HuH-7.5 (cell line): ENCODE results near the gene C2orf74.
A peak's percentile ranks its signal among the peaks of the same experiment; 100 is the strongest.
"Not testable (repeated sequence)": the region's sequence is repeated elsewhere in the genome, so short reads cannot be mapped to it uniquely, and the experiment has no call there.

Source experiments
- DNase-seq: peaks from one replicate; pipeline ENCODE4 v3.0.0; 2011; ENCODE audit warnings: low spot score

Gene C2orf74

GRCh38 chr2:61173116-61173515 is 11.1 kb downstream of the C2orf74 start:
- no peak for DNase-seq

DNA sequence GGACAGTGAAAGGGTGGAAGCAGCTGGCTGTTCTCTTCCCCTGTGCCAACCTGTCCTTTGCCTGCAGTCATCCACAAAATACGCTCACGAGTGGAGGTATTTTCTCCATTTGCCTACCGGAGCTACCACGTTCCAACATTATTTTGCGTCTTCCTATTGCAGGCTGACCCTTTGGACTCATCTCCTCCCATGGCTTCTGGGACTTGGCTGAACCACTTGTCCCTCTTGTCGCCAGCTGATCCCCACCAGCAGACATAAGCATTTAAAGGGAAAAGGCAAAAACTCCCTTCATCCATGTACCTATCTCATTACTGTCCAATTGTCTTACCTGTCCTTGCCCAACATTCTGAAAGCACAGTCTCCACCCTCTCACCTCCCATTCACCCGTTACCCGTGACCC is 13.0 kb downstream of the C2orf74 start:
- no peak for DNase-seq

DNA sequence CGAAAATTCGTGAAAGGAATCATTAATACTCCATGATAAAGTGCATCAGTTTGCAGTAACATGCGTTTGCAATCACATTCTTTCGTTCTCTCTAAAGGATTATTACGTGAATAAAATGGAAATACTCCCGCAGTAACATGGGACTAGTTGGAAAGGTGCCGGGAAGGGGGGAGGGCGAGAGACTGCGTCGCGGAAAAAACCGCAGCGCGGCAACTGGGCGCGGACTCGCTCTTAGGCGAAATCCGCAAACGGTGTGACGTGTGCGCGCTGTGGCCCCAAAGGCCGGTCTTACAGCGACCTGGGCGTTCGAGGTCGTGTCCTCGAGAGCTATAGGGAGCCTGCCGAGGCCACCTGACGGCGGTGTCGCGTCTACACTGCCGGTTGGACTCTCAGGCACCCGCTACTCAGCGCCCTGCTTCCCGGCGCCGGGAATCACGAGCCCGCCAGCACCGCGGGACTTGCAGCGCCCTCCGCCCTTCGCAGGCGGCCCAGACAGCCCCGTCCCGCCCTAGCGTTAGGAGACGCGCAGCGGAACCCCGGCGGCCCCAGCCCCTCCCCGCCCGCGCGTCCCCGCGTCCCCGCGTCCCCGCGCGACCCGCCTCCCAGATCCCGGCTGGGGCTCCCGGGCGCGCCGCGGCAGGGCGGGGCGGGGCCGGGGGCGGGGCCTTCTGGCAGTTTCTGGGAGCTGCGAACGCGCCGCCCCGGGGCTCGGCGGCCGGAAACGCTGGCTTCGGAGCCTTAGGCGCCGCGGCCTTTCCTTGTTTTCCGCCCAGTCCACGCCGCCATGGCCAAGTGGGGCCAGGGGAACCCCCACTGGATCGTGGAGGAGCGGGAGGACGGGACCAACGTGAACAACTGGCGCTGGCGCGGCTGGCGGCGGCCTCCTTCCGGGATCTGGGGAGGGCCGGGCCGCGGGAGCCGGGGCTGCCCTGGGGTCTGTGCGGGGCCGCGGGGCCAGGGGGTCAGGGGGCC is 15.1 kb downstream of the C2orf74 start:
- peak; percentile 99 for DNase-seq

- no peak for DNase-seq
These were observed 15.9 kb downstream of the C2orf74 start for GRCh38 chr2:61177727-61178549.

GRCh38 chr2:61178603-61179545 is 16.9 kb downstream of the C2orf74 start:
- no peak for DNase-seq

DNA sequence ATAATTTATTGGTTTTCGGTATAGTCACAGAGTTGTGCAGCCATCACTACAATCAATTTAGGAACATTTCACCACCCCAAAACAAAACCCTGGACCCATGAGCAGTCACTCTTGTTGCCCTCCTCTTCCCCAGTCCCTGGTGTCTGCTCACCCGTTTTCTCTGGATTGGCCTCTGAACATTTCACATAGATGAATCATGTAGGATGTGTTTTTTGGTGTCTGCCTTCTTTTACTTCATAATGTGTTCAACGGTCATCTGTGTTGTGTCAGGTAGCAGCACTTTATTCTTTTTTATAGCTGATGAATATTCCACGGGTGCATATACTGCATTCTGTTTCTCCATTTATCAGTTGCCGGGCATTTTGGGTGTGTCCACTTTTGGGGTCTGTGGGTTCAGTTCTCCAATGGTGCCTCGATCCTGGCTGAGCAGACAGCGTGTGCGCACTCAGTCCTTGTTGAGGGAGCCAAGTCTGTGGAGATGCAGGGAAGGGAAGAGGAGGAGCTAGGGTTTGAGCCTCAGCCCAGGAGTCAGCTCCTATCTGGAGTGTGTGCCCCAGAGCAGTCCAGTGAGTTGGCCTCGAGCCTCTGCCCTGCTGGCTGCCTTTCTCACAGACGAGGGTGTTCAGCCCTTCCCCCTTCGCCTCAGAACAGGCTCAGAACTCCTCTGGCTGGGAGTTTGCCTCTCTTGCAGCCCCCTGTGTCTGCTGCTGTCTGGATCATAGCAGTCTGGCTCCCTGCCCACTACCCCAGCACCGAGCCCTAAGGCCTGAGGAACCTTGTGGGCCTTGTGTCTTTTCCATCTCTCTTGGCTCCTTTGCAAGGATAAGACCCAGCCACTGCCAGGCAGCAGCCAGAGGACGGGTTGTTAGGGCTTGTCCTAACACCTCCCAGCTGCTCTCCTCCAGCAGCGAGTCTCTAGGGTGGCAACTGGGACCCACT is 18.0 kb downstream of the C2orf74 start:
- no peak for DNase-seq

DNA sequence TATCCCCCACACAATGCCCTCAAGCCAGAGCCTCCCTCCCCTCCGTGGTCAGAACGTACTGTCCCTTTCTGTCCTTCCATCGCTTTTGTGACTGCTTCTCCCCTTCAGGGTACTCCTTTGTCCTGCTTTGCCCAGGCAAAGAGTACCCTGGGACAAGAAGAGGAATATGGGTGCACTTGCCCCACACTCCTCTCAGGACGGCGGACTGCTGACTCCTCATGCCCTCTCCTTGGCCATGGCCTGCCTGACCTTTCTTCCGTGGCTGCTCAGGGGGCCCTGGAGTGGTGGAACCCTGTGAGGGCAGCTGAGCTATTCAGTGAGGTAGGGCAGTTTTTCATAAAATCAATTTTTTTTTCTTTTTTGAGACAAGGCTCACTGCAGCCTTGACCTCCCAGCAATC is 18.7 kb downstream of the C2orf74 start:
- no peak for DNase-seq

- no peak for DNase-seq
These were observed 19.5 kb downstream of the C2orf74 start for GRCh38 chr2:61181382-61182058.

DNA sequence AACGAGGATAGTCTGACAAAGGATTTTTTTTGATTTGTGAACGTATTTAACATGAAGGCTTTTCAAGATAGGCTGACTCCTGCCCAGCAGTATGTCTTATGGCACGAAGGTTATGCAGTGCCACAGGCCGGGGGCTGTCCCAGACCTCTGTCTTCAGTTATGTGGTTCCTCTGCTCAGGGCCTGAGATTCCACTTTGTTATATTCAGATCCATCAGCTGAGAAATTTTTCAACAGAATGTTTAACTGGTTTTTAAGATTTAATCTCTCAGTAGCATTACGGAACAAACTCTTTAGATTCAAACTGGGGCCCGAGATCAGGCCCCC is 20.0 kb downstream of the C2orf74 start:
- no peak for DNase-seq

- no peak for DNase-seq
These were observed 21.8 kb downstream of the C2orf74 start for GRCh38 chr2:61183795-61184194.

DNA sequence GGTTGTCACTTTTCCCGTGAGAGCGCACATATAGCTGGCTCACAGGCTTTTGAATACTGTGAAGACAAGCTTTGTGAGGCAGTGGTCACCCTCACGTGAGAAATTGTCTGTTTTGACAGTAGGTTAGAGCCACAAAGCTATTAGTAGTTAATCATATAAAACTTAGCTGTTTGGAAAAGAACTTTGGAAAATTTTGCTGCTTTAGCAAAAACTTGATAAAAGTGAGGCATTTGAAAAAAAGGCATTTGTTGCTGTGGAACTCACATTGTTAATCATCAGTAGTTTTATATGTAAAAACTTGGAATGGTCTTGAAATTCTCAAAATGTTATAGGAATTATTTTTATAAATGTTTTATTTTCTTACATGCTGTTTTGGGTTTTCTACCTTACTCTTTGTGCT is 22.3 kb downstream of the C2orf74 start:
- no peak for DNase-seq

- no peak for DNase-seq
These were observed 23.3 kb downstream of the C2orf74 start for GRCh38 chr2:61185231-61185728.

- no peak for DNase-seq
These were observed 25.1 kb downstream of the C2orf74 start for GRCh38 chr2:61187085-61187484.

DNA sequence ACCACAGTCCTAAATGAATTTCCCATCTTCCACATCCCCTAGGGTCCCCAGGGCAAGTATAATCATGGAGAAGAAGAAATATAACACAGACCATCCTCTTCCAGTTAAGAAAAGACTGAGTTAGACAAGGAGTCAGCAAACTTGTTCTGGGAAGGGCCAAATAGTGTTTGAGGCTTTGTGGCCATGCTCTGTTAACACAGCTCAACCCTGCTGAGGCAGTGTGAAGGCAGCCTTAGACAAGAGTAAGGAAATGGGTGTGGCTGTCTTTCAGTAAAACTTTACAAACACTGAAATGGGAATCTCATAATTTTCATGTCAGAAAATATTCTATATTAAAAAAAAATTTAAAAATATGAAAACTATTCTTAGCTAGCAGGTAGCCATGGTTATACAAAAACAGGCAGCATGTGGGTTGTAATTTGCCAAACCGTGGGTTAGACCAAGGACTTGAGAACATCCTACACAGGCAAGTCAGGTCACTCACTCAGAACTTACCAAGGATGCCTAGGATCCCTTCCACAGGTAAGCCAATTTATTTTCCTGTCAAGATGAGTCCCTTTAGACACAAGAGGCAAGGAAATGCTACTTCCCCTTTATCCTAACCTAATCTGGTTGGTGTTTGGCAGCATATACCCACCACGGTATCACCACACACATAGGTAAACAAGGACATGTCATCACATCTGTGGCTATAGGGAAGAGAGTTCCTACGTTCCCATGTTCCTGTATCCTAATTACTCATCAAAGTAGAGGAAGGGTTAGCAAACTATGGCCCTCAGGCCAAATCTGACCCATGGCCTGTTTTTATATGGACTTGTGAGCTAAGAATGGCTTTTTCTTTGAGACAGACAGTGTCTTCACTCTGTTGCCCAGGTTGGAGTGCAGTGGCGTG is 31.9 kb downstream of the C2orf74 start:
- DNase-seq: no peak

DNA sequence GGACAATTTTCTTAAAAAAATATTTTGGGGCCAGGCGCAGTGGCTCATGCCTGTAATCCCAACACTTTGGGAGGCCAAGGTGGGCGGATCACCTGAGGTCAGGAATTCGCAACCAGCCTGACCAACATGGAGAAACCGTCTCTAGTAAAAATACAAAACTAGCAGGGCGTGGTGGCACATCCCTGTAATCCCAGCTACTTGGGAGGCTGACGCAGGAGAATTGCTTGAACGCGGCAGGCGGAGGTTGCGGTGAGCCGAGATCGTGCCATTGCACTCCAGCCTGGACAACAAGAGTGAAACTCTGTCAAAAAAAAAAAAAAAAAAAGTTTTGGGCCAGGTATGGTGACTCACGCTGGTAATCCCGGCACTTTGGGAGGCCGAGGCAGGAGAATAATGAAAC is 32.7 kb downstream of the C2orf74 start:
- not testable (repeated sequence) for DNase-seq

DNA sequence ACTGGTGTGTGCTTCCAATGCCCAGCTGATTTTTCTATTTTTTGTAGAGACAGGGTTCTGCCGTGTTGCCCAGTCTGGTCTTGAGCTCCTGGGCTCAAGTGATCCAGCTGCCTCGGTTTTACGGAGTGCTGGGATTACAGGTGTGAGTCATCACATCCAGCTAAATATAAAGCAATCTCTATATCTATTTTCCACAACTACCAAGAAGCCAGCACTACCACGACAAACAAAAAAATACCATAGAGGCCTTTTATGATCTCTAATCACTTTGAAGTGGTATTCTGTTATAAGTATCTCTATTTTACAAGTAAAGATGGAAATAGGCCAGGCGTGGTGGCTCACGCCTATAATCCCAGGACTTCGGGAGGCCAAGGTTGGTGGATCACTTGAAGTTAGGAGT is 34.7 kb downstream of the C2orf74 start:
- no peak for DNase-seq

DNA sequence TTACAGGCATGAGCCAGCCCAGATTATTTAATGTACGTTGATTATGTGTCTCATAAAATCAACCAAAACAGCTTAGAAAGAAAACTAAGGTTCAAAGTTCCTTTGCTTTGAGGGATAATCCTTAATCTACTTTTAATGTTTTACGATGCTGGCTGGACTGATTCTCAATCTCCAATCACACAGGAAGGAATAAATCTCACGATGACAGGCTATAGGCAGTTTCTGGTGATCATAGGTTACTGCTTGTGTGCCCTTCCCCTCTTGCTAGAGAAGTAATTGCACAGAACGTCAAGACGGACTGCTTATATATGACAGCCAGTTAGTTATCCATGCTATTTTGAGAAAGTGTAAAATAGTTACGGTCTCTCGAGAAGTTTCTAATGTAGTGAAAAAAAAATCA is 43.1 kb downstream of the C2orf74 start:
- DNase-seq: no peak

DNA sequence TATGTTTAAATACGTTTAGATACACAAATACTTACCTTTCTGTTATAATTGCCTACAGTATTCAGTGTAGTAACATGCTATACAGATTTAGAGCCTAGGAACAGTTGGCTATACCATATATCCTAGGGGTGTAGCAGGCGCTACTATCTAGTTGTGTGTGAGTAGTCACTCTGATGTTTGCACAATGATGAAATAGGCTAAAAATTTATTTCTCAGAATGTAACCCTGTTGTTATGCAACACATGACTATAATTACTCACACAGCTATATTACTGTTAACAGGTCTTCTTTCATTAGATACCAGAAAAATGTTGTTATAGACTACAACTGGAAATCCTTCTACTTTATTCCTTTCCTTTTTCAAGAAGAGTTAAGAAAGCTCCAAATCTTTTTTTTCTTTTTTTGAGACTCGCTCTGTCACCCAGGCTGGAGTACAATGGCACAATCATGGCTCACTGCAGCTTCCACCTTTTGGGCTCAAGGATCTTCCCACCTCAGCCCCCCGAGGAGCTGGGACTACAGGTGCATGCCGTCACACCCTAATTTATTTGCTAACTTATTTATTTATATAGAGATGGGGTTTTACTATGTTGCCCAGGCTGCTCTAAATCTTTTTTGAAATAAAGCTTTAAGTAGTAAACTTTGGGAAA is 48.5 kb downstream of the C2orf74 start:
- DNase-seq: no peak

- DNase-seq: no peak
These were observed 52.2 kb downstream of the C2orf74 start for GRCh38 chr2:61214171-61214570.
